Astrocyte (in vitro differentiated cells and primary cell): ENCODE data around the gene ASB2. TPM values are rescaled to one million over a fixed set of nuclear protein-coding genes. Genes with fewer than 3 reads are reported as not detected.

Experiments used
- DNase-seq: peaks from one replicate; pipeline ENCODE4 v3.0.0-alpha.2; 2010; ENCODE audit warnings: low read depth
- FAIRE-seq: peaks from 2 replicates; lab custom pipeline; 2011; peaks lifted over from hg19 to GRCh38; lab: Jason Lieb, UNC
- H2AFZ ChIP-seq: 2 replicates; pipeline ENCODE4 v1.6.0; 2012; ENCODE audit warnings: low read depth, low read length, inconsistent platforms
- H3K27ac ChIP-seq: 2 replicates; pipeline ENCODE4 v1.5.1; 2011; ENCODE audit warnings: low read depth, low read length, inconsistent platforms
- H3K27me3 ChIP-seq: 2 replicates; pipeline ENCODE4 v1.6.0; 2011; ENCODE audit warnings: low read length, inconsistent platforms; ENCODE audit not compliant: insufficient read depth
- H3K36me3 ChIP-seq: 2 replicates; pipeline ENCODE4 v1.5.1; 2011; ENCODE audit warnings: low read length, inconsistent platforms; ENCODE audit not compliant: insufficient read depth
- H3K4me1 ChIP-seq: 2 replicates; pipeline ENCODE4 v1.5.1; 2011; ENCODE audit warnings: low read length, inconsistent platforms; ENCODE audit not compliant: insufficient read depth
- H3K4me2 ChIP-seq: 2 replicates; pipeline ENCODE4 v1.6.0; 2012; ENCODE audit warnings: low read length, inconsistent platforms
- H3K4me3 ChIP-seq: 2 replicates; pipeline ENCODE4 v1.5.1; 2011; ENCODE audit warnings: low read depth, mild to moderate bottlenecking, low read length, inconsistent platforms; ENCODE audit not compliant: insufficient read depth
- H3K79me2 ChIP-seq: 2 replicates; pipeline ENCODE4 v1.6.0; 2012; ENCODE audit warnings: mild to moderate bottlenecking, low read length, inconsistent platforms; ENCODE audit not compliant: insufficient read depth
- H3K9ac ChIP-seq: 2 replicates; pipeline ENCODE4 v1.6.0; 2012; ENCODE audit warnings: mild to moderate bottlenecking, low read length, inconsistent platforms
- H3K9me3 ChIP-seq: 2 replicates; pipeline ENCODE4 v1.5.1; 2012; ENCODE audit warnings: low read depth, mild to moderate bottlenecking, low read length, inconsistent platforms; ENCODE audit not compliant: insufficient read depth
- H4K20me1 ChIP-seq: 2 replicates; pipeline ENCODE4 v1.6.0; 2012; ENCODE audit warnings: low read length, inconsistent platforms; ENCODE audit not compliant: insufficient read depth
- H3K27ac Mint-ChIP-seq: one replicate; pipeline ENCODE4 v1.8.0; 2021; ENCODE audit warnings: mild to moderate bottlenecking, mixed read lengths; ENCODE audit not compliant: unreplicated experiment
- H3K27me3 Mint-ChIP-seq: one replicate; pipeline ENCODE4 v1.8.0; 2021; ENCODE audit warnings: low read depth, mixed read lengths; ENCODE audit not compliant: unreplicated experiment
- H3K36me3 Mint-ChIP-seq: one replicate; pipeline ENCODE4 v1.8.0; 2021; ENCODE audit warnings: low read depth, mixed read lengths; ENCODE audit not compliant: unreplicated experiment
- H3K4me1 Mint-ChIP-seq: one replicate; pipeline ENCODE4 v1.8.0; 2021; ENCODE audit warnings: low read depth, mixed read lengths; ENCODE audit not compliant: unreplicated experiment
- H3K4me3 Mint-ChIP-seq: one replicate; pipeline ENCODE4 v1.8.0; 2021; ENCODE audit warnings: mild to moderate bottlenecking, moderate library complexity, mixed read lengths; ENCODE audit not compliant: unreplicated experiment
- H3K9me3 Mint-ChIP-seq: one replicate; pipeline ENCODE4 v1.8.0; 2021; ENCODE audit warnings: mild to moderate bottlenecking, mixed read lengths; ENCODE audit not compliant: unreplicated experiment
- EZH2 ChIP-seq: IDR thresholded peaks from 2 replicates; pipeline ENCODE4 v1.6.1; 2012; ENCODE audit warnings: mild to moderate bottlenecking, low read length, inconsistent platforms; ENCODE audit not compliant: insufficient read depth
- total RNA-seq: library from RNA; stranded (reverse); gene quantifications from 2 replicates; pipeline ENCODE4 v1.2.1, GENCODE V29; 2021
- TF ChIP-seq, protein P1 (sequence below): IDR thresholded peaks from 2 replicates; pipeline ENCODE4 v1.5.1; 2011; ENCODE audit warnings: low read depth, mild to moderate bottlenecking, inconsistent platforms, low read length, moderate library complexity; ENCODE audit not compliant: insufficient read depth

ASB2 gene
- total RNA-seq, 1 donor from 2014 or later = 0.25 TPM

DNA sequence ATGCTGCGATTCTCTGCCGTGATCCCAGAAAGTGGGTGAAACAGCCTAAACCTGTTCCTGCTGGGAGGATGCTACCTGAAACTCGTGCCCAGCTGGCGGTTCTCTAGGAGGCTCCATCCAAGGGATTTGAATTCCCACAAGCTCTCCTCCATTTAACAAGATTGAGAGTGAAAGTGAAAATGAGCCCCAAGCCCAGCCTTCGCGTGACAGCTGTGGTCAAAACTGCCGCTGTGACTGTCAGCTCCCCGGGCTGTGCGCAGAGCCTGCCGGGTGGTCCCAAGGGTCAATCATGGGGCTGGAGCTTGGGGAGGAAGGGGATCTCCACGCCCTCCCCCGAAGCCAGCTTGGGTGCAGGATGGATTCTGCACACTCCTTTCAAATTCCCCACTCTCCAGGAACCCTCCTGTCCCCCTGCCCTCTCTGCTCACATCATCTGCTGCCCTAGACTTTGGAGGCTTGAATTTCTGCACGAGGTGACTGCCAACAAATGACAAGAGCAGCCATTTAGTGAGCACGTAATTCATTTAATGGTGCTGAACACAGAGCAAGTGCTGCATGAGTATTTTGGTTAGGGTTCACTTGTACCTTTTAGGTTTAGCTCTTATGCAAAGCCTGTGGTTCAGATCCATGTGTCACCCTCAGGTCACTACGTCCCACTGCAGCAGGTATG, 5.3 kb downstream of the ASB2 start:
- Histone ChIP-seq H3K4me2 (no peak overlapping the region), H3K4me1 (peaks cover 3% of the 10 kb centered on the region), H3K36me3 (no peaks in the 10 kb centered on the region), H3K79me2 (no peaks in the 10 kb centered on the region), H3K27me3 (peaks cover 13% of the 10 kb centered on the region), H3K27ac (no peak overlapping the region), H3K4me3 (no peak overlapping the region), H4K20me1 (no peaks in the 10 kb centered on the region), H2AFZ (no peak overlapping the region), H3K9me3 (no peaks in the 10 kb centered on the region), H3K9ac (no peak overlapping the region)
- H3K4me1 Mint-ChIP-seq = peaks cover 9% of the 10 kb centered on the region
- no peaks in the 10 kb centered on the region for H3K9me3 Mint-ChIP-seq
- FAIRE-seq (no peak), DNase-seq (no peak)
- no peak overlapping the region for H3K27ac Mint-ChIP-seq
- no peak for TF ChIP-seq EZH2
- TF ChIP-seq, protein P1, sequence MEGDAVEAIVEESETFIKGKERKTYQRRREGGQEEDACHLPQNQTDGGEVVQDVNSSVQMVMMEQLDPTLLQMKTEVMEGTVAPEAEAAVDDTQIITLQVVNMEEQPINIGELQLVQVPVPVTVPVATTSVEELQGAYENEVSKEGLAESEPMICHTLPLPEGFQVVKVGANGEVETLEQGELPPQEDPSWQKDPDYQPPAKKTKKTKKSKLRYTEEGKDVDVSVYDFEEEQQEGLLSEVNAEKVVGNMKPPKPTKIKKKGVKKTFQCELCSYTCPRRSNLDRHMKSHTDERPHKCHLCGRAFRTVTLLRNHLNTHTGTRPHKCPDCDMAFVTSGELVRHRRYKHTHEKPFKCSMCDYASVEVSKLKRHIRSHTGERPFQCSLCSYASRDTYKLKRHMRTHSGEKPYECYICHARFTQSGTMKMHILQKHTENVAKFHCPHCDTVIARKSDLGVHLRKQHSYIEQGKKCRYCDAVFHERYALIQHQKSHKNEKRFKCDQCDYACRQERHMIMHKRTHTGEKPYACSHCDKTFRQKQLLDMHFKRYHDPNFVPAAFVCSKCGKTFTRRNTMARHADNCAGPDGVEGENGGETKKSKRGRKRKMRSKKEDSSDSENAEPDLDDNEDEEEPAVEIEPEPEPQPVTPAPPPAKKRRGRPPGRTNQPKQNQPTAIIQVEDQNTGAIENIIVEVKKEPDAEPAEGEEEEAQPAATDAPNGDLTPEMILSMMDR = no peak
- H3K27me3 Mint-ChIP-seq = peaks cover 68% of the 10 kb centered on the region
- H3K36me3 Mint-ChIP-seq = no peaks in the 10 kb centered on the region
- H3K4me3 Mint-ChIP-seq = no peak overlapping the region

GRCh38 chr14:93970585-93970964, 5.8 kb downstream of the ASB2 start:
- no peak overlapping the region for H3K4me3 ChIP-seq
- no peak overlapping the region for H3K27ac Mint-ChIP-seq

More at GRCh38 chr14:93970585-93970964, 5.8 kb downstream of the ASB2 start:
- no peak overlapping the region for H2AFZ ChIP-seq
- no peaks in the 10 kb centered on the region for H3K79me2 ChIP-seq
- Mint-ChIP-seq H3K9me3 (no peaks in the 10 kb centered on the region), H3K27me3 (peaks cover 65% of the 10 kb centered on the region), H3K36me3 (no peaks in the 10 kb centered on the region), H3K4me3 (no peak overlapping the region), H3K4me1 (peaks cover 12% of the 10 kb centered on the region)
- no peak for FAIRE-seq
- no peak overlapping the region for H3K9ac ChIP-seq
- H3K27ac ChIP-seq = no peak overlapping the region
- peaks cover 8% of the 10 kb centered on the region for H3K27me3 ChIP-seq
- H3K4me1 ChIP-seq = peaks cover 8% of the 10 kb centered on the region
- H3K9me3 ChIP-seq = no peaks in the 10 kb centered on the region
- TF ChIP-seq, protein P1 = peak; percentile 16
- TF ChIP-seq EZH2 = no peak
- H3K36me3 ChIP-seq = no peaks in the 10 kb centered on the region
- no peak overlapping the region for H3K4me2 ChIP-seq
- no peak for DNase-seq
- H4K20me1 ChIP-seq = no peaks in the 10 kb centered on the region
